Measurements from ENCODE around the gene MAD1L1. TPM values are rescaled to one million over a fixed set of nuclear protein-coding genes. Genes with fewer than 3 reads are reported as not detected.
A peak's percentile ranks its signal among the peaks of the same experiment; 100 is the strongest.

MAD1L1 gene
- total and polyA plus RNA-seq, 7 donors: 11.7 to 17.5 (median 15.6) TPM

DNA sequence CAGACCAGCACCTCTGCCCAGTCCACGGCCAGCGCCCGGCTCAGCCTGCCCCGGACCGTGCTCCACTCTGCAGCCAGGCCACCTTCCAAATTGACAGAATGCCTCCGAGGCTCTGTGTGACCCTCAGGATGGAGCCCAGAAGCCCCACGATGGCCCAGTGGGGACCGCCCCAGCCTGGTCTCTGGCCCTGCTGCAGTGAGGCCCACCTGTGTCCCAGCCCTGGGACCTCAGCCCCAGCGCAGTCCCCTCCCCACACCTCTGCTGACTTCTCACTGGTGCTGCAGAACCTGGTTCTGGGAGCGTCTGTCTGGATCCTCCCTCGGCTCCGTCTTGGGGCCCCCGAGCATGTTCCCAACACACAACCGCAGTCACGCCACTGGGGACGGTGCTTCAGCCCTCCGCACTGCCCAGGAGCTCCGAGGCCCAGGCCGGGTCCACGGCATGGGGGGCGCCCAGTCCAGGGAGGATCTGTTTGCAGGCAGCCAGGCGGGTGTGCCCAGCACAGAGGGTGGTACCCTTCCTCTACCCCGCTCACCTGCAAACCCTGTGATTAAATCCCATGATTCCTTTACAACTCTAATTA, 314.6 kb downstream of the MAD1L1 start:
- ATAC-seq: no peak
- Histone ChIP-seq H3K9me3 (no peaks in the 10 kb centered on the region), H3K4me1 (peaks cover 12% of the 10 kb centered on the region), H3K27me3 (ENCODE audit: insufficient read depth in 3 of 3, low read length in 2 of 3) (no peaks in the 10 kb centered on the region), H3K4me3 (no peak overlapping the region), H3K36me3 (ENCODE audit: insufficient read depth in 1 of 2, low read depth in 1 of 2) (no peaks in the 10 kb centered on the region), H3K27ac (no peak overlapping the region)
- intact Hi-C loops (cut with DNase I): no loop called here
- 91 to 94% (median 93%) methylated on average over 23 of the region's 23 CpGs for WGBS, 3 donors
- peak in 1 of 2 donors; percentile 36 for DNase-seq
- TF ChIP-seq, protein P1, sequence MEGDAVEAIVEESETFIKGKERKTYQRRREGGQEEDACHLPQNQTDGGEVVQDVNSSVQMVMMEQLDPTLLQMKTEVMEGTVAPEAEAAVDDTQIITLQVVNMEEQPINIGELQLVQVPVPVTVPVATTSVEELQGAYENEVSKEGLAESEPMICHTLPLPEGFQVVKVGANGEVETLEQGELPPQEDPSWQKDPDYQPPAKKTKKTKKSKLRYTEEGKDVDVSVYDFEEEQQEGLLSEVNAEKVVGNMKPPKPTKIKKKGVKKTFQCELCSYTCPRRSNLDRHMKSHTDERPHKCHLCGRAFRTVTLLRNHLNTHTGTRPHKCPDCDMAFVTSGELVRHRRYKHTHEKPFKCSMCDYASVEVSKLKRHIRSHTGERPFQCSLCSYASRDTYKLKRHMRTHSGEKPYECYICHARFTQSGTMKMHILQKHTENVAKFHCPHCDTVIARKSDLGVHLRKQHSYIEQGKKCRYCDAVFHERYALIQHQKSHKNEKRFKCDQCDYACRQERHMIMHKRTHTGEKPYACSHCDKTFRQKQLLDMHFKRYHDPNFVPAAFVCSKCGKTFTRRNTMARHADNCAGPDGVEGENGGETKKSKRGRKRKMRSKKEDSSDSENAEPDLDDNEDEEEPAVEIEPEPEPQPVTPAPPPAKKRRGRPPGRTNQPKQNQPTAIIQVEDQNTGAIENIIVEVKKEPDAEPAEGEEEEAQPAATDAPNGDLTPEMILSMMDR (IDR thresholded peaks at IDR 0.05): no peak

DNA sequence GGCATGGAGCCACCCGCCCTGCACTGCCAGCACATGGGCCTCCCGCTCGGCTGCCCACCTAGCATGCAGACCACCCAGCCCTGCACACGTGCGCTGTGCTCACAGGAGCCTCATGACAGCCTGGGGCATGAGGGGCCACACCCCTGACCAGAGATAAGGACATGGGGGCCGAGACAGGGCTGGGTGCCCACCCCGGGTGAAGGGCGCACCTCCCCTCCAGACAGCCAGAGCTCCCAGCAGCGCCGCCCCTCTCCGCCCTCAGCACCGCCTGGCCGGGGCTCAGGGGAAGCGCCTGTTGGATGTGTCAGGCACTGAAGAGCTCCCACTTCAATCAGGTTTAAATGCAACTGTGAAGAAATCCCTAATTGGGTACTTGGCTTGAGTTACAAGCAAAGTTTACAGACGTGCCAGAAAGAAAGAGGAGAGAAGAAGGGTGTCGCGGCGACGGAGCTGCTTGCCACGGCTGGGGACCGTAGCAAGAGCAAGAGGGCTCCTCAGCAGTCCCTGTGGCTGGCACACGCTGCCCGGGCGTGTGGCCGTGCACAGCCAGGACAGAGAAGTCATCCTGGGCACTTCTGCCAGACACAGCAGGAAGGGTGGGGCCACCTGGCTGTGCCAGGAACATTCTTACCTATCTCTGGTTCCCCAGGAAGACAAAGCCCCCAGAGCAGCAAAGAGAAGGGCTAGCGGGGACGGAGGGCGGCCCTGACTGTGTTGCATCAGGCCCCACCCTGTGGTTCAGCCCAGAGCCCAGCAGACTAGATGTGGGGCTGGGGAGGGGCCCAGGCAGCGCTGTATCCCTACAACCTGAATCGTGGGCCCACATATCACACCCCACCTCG, 315.3 kb downstream of the MAD1L1 start:
- Histone ChIP-seq H3K4me1 (peaks cover 12% of the 10 kb centered on the region), H3K27ac (no peak overlapping the region), H3K27me3 (ENCODE audit: insufficient read depth in 3 of 3, low read length in 2 of 3) (no peaks in the 10 kb centered on the region), H3K9me3 (no peaks in the 10 kb centered on the region), H3K4me3 (no peak overlapping the region), H3K36me3 (ENCODE audit: insufficient read depth in 1 of 2, low read depth in 1 of 2) (no peaks in the 10 kb centered on the region)
- intact Hi-C loops (cut with DNase I): no loop called here
- WGBS, 3 donors: 53 to 66% (median 64%) methylated on average over 29 to 31 of the region's 31 CpGs
- ATAC-seq (peak in 2 of 4 donors; percentile 47 to 58), DNase-seq (peak in 1 of 2 donors; percentile 75)
- TF ChIP-seq, protein P1 (IDR thresholded peaks at IDR 0.05): no peak

- Histone ChIP-seq H3K4me3 (no peak overlapping the region), H3K27ac (no peak overlapping the region), H3K4me1 (peaks cover 12% of the 10 kb centered on the region), H3K27me3 (ENCODE audit: insufficient read depth in 3 of 3, low read length in 2 of 3) (no peaks in the 10 kb centered on the region), H3K9me3 (no peaks in the 10 kb centered on the region), H3K36me3 (ENCODE audit: insufficient read depth in 1 of 2, low read depth in 1 of 2) (no peaks in the 10 kb centered on the region)
- ATAC-seq (no peak), DNase-seq (peak in 1 of 2 donors; percentile 42)
- TF ChIP-seq, protein P1 (IDR thresholded peaks at IDR 0.05): no peak
- intact Hi-C loops (cut with DNase I): no loop called here
- 84 to 88% (median 87%) methylated on average over 16 of the region's 16 CpGs for WGBS, 3 donors
Measured at GRCh38 chr7:1916601-1916970, 316.2 kb downstream of the MAD1L1 start.

- Histone ChIP-seq H3K4me1 (peaks cover 12% of the 10 kb centered on the region), H3K9me3 (no peaks in the 10 kb centered on the region), H3K27me3 (ENCODE audit: insufficient read depth in 3 of 3, low read length in 2 of 3) (no peaks in the 10 kb centered on the region), H3K4me3 (no peak overlapping the region), H3K36me3 (ENCODE audit: insufficient read depth in 1 of 2, low read depth in 1 of 2) (no peaks in the 10 kb centered on the region), H3K27ac (no peak overlapping the region)
- ATAC-seq (no peak), DNase-seq (peak in 1 of 2 donors; percentile 57)
- intact Hi-C loops (cut with DNase I): no loop called here
- WGBS, 3 donors: 90 to 94% (median 93%) methylated on average over 26 to 28 of the region's 28 CpGs
- TF ChIP-seq, protein P1 (IDR thresholded peaks at IDR 0.05): no peak
Measured at GRCh38 chr7:1915956-1916600, 316.7 kb downstream of the MAD1L1 start.
